HL-60 (cell line): ENCODE measurements around the gene NAA80.

Experiments used
- CTCF ChIP-seq: IDR thresholded peaks from one replicate; pipeline ENCODE4 v1.5.1; 2011; ENCODE audit warnings: low read length, control low read depth, inconsistent platforms; ENCODE audit not compliant: insufficient read depth
- TF ChIP-seq, protein P1 (sequence below): IDR thresholded peaks from 2 replicates; pipeline ENCODE4 v1.6.1; 2012; ENCODE audit warnings: low read depth; ENCODE audit not compliant: insufficient replicate concordance

GRCh38 chr3:50326182-50326541, 27.0 kb upstream of the NAA80 start:
- no peak for TF ChIP-seq CTCF
- TF ChIP-seq, protein P1, sequence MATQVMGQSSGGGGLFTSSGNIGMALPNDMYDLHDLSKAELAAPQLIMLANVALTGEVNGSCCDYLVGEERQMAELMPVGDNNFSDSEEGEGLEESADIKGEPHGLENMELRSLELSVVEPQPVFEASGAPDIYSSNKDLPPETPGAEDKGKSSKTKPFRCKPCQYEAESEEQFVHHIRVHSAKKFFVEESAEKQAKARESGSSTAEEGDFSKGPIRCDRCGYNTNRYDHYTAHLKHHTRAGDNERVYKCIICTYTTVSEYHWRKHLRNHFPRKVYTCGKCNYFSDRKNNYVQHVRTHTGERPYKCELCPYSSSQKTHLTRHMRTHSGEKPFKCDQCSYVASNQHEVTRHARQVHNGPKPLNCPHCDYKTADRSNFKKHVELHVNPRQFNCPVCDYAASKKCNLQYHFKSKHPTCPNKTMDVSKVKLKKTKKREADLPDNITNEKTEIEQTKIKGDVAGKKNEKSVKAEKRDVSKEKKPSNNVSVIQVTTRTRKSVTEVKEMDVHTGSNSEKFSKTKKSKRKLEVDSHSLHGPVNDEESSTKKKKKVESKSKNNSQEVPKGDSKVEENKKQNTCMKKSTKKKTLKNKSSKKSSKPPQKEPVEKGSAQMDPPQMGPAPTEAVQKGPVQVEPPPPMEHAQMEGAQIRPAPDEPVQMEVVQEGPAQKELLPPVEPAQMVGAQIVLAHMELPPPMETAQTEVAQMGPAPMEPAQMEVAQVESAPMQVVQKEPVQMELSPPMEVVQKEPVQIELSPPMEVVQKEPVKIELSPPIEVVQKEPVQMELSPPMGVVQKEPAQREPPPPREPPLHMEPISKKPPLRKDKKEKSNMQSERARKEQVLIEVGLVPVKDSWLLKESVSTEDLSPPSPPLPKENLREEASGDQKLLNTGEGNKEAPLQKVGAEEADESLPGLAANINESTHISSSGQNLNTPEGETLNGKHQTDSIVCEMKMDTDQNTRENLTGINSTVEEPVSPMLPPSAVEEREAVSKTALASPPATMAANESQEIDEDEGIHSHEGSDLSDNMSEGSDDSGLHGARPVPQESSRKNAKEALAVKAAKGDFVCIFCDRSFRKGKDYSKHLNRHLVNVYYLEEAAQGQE, result no peak
